HG02763 (cell line): ENCODE measurements around the gene CHCHD6.

Experiments used
- ATAC-seq: cut with Tn5 transposase; IDR thresholded peaks from one replicate; pipeline ENCODE4 v1.9.1; 2021; ENCODE audit warnings: mild to moderate bottlenecking, moderate library complexity; ENCODE audit not compliant: unreplicated experiment

The CHCHD6 gene

GRCh38 chr3:126956361-126956760, 252.3 kb downstream of the CHCHD6 start:
- ATAC-seq, result no peak

GRCh38 chr3:126956866-126957650, 253.0 kb downstream of the CHCHD6 start:
- ATAC-seq, result no peak

- ATAC-seq, result no peak
Observed at GRCh38 chr3:126957776-126958637, 254.0 kb downstream of the CHCHD6 start.

- no peak for ATAC-seq
Observed at GRCh38 chr3:126958638-126959085, 254.6 kb downstream of the CHCHD6 start.

- ATAC-seq, result no peak
Observed at GRCh38 chr3:126959136-126959920, 255.3 kb downstream of the CHCHD6 start.

- ATAC-seq, result no peak
Observed at GRCh38 chr3:126959921-126960603, 256.0 kb downstream of the CHCHD6 start.

GRCh38 chr3:126960604-126960995, 256.6 kb downstream of the CHCHD6 start:
- ATAC-seq, result no peak

GRCh38 chr3:126961191-126961790, 257.3 kb downstream of the CHCHD6 start:
- peak; percentile 55 for ATAC-seq

- ATAC-seq, result no peak
Observed at GRCh38 chr3:126961791-126962461, 257.9 kb downstream of the CHCHD6 start.

GRCh38 chr3:126962756-126963155, 258.7 kb downstream of the CHCHD6 start:
- ATAC-seq, result no peak

- no peak for ATAC-seq
Observed at GRCh38 chr3:126963261-126964190, 259.5 kb downstream of the CHCHD6 start.

- no peak for ATAC-seq
Observed at GRCh38 chr3:126964261-126964660, 260.2 kb downstream of the CHCHD6 start.

GRCh38 chr3:126964950-126965349, 260.9 kb downstream of the CHCHD6 start:
- ATAC-seq, result no peak

- no peak for ATAC-seq
Observed at GRCh38 chr3:126965526-126966080, 261.6 kb downstream of the CHCHD6 start.

GRCh38 chr3:126967386-126967785, 263.3 kb downstream of the CHCHD6 start:
- ATAC-seq, result no peak

GRCh38 chr3:126968391-126969390, 264.7 kb downstream of the CHCHD6 start:
- no peak for ATAC-seq

GRCh38 chr3:126969586-126969985, 265.5 kb downstream of the CHCHD6 start:
- ATAC-seq, result no peak
